Rectal smooth muscle tissue (tissue), 1 donor: ENCODE results near the gene MAPT.
"Not testable (repeated sequence)": the region's sequence is repeated elsewhere in the genome, so short reads cannot be mapped to it uniquely, and the experiment has no call there.

ENCODE experiments used
- H3K27ac ChIP-seq: one replicate; pipeline ENCODE4 v1.7.0; 2013; ENCODE audit warnings: low read depth, low read length, inconsistent platforms
- H3K27me3 ChIP-seq: one replicate; pipeline ENCODE4 v1.7.0; 2013; ENCODE audit warnings: low read length; ENCODE audit not compliant: control insufficient read depth, insufficient read depth
- H3K36me3 ChIP-seq: one replicate; pipeline ENCODE4 v1.7.0; 2013; ENCODE audit warnings: low read length; ENCODE audit not compliant: control insufficient read depth, insufficient read depth
- H3K4me1 ChIP-seq: one replicate; pipeline ENCODE4 v1.7.0; 2013; ENCODE audit warnings: low read length; ENCODE audit not compliant: control insufficient read depth, insufficient read depth
- H3K4me3 ChIP-seq: one replicate; pipeline ENCODE4 v1.7.0; 2013; ENCODE audit warnings: low read length
- H3K9ac ChIP-seq: one replicate; pipeline ENCODE4 v1.7.0; 2013; ENCODE audit warnings: low read length

The MAPT gene

DNA sequence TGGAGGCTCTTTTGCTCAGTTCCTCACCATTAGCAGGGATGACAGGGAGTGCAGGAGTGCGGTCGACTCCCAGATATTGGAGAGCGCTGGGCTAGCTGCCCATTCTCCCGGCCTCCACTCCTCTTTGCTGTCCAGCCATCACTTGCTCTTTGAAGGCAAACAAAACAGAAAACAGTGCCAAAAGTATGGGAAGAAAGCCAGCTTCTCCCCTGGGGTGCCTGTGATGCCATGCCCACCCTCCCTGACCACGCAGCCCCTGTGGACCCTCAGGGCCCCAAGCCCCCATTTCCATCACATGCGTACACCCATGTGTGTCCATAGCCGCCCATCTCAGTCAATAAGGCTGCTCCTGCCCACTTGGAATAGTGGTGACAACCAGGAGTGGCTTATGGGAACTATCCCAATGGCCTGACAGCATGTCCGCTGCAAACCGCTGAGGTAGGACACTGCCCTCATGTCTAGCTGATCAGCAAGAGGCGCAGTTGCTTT, 30.0 kb downstream of the MAPT start:
- Histone ChIP-seq H3K36me3 (no peaks in the 10 kb centered on the region), H3K27ac (no peak overlapping the region), H3K9ac (no peak overlapping the region), H3K4me1 (no peaks in the 10 kb centered on the region), H3K4me3 (no peak overlapping the region), H3K27me3 (no peaks in the 10 kb centered on the region)

DNA sequence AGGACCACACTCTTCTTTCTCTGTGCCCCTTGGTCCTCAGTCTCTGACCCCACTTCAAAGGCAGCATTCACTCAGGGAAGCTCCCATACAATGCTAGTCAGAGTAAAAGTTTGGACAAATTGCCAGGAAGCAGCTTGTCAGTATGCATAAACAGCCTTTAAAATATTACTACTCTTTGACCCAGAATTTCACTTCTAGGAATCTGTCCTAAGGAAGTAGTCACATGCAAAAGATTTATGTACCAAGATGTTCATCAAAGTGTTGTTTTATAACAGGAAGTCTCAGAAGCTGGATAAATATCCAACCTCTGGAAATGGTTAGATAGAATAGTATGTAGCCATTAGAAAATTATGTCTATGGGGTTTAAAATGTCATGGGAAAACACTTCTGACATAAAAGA, 31.0 kb downstream of the MAPT start:
- no peak overlapping the region for H3K9ac ChIP-seq
- no peak overlapping the region for H3K4me3 ChIP-seq
- no peaks in the 10 kb centered on the region for H3K27me3 ChIP-seq
- H3K36me3 ChIP-seq, result no peaks in the 10 kb centered on the region
- H3K4me1 ChIP-seq, result no peaks in the 10 kb centered on the region
- no peak overlapping the region for H3K27ac ChIP-seq

DNA sequence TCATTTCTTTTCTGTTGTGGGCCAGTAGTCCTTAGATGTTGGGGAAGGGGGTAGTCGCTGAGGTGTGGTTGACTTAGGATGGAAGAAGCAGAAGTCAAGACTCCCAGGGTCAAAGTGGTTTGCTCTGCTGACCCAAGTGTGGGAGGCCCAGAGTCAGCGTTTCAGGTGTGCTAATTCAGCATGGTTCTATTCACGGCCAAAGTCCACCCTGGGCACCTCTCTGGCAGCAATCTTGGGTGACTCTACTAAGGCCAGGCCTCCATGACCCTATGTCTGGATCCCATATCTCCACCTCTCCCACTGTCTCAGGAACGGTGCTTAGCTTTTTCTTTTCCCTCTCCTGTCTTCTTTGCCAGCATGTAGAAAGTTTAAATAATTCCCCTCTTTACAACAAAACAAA, 32.9 kb downstream of the MAPT start:
- Histone ChIP-seq H3K27me3 (no peaks in the 10 kb centered on the region), H3K4me1 (no peaks in the 10 kb centered on the region), H3K36me3 (no peaks in the 10 kb centered on the region), H3K9ac (no peak overlapping the region), H3K4me3 (no peak overlapping the region), H3K27ac (no peak overlapping the region)

- Histone ChIP-seq H3K27ac (no peak overlapping the region), H3K27me3 (no peaks in the 10 kb centered on the region), H3K36me3 (no peaks in the 10 kb centered on the region), H3K9ac (no peak overlapping the region), H3K4me3 (no peak overlapping the region), H3K4me1 (no peaks in the 10 kb centered on the region)
These were observed 35.0 kb downstream of the MAPT start for GRCh38 chr17:45929344-45929743.

DNA sequence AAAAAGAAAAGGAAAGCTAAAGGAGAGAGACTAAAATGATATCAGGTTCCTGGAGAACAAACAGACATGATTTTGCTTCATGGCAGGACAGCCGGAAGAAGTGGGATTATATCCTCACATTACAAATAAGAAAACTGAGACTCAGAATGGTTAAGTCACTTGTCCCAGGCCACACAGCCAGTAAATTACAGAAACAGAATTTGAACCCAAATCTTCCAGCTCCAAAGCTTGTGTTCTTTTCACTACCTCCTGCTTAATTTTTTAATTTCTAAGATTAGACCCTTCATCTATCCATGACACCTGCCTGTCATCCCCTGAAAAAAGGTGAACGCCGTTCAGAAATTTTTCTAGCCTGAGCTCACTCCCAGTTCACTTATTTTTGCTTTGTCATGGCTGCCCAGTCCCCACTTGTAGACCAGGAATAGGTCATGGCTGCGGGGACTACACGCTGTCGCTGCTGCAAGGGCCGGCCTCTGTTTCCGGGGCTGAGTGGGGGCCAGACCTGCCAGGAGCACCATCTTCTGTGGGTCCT, 36.1 kb downstream of the MAPT start:
- Histone ChIP-seq H3K36me3 (no peaks in the 10 kb centered on the region), H3K4me3 (no peak overlapping the region), H3K27me3 (no peaks in the 10 kb centered on the region), H3K9ac (no peak overlapping the region), H3K4me1 (no peaks in the 10 kb centered on the region), H3K27ac (no peak overlapping the region)

DNA sequence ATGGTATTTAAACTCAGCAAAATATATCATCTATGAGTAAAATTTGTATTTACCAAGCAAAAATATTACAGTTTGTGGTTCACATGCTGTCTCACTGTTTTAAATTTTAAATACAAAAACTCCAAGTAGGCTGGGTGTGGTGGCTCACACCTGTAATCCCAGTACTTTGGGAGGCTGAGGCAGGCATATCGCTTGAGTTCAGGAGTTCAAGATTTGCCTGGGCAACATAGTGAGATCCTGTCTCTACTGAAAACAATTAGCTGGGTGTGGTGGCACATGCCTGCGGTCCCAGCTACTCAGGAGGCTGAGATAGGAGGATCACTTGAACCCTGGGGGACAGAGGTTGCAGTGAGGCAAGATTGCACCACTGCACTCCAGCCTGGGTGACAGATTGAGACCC, 37.3 kb downstream of the MAPT start:
- no peaks in the 10 kb centered on the region for H3K36me3 ChIP-seq
- no peaks in the 10 kb centered on the region for H3K27me3 ChIP-seq
- H3K9ac ChIP-seq, result no peak overlapping the region
- no peak overlapping the region for H3K4me3 ChIP-seq
- no peak overlapping the region for H3K27ac ChIP-seq
- H3K4me1 ChIP-seq, result no peaks in the 10 kb centered on the region

GRCh38 chr17:45934044-45934979, 40.0 kb downstream of the MAPT start:
- Histone ChIP-seq H3K27me3 (no peaks in the 10 kb centered on the region), H3K27ac (no peak overlapping the region), H3K4me3 (no peak overlapping the region), H3K4me1 (no peaks in the 10 kb centered on the region), H3K36me3 (no peaks in the 10 kb centered on the region), H3K9ac (no peak overlapping the region)

- H3K4me1 ChIP-seq, result no peaks in the 10 kb centered on the region
- no peak overlapping the region for H3K9ac ChIP-seq
- no peaks in the 10 kb centered on the region for H3K27me3 ChIP-seq
- no peak overlapping the region for H3K4me3 ChIP-seq
- no peaks in the 10 kb centered on the region for H3K36me3 ChIP-seq
- no peak overlapping the region for H3K27ac ChIP-seq
These were observed 40.9 kb downstream of the MAPT start for GRCh38 chr17:45935197-45935709.

GRCh38 chr17:45935710-45936509, 41.6 kb downstream of the MAPT start:
- no peak overlapping the region for H3K4me3 ChIP-seq
- no peaks in the 10 kb centered on the region for H3K27me3 ChIP-seq
- H3K27ac ChIP-seq, result no peak overlapping the region
- H3K4me1 ChIP-seq, result peaks cover 6% of the 10 kb centered on the region
- no peaks in the 10 kb centered on the region for H3K36me3 ChIP-seq
- no peak overlapping the region for H3K9ac ChIP-seq

- no peak overlapping the region for H3K9ac ChIP-seq
- no peak overlapping the region for H3K4me3 ChIP-seq
- H3K4me1 ChIP-seq, result peaks cover 9% of the 10 kb centered on the region
- H3K27ac ChIP-seq, result no peak overlapping the region
- no peaks in the 10 kb centered on the region for H3K27me3 ChIP-seq
- no peaks in the 10 kb centered on the region for H3K36me3 ChIP-seq
These were observed 42.3 kb downstream of the MAPT start for GRCh38 chr17:45936610-45937009.

DNA sequence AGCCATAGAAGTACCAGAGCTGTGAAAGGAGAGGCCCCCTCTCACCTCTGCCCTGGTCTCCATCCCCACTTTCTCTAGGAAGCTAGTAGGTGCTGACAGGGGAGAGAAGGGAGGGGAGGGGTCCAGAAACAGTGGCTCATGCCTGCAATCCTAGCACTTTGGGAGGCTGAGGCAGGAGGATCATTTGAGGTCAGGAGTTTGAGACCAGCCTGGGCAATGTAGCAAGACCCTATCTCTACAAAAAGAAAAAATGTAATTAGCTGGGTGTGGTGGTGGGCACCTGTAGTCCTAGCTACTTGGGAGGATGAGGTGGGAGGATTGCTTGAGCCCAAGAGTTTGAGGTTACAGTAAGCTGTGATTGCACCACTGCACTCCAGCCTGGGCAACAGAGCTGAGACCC, 42.8 kb downstream of the MAPT start:
- H3K9ac ChIP-seq, H3K4me1 ChIP-seq, H3K27ac ChIP-seq, H3K27me3 ChIP-seq, H3K36me3 ChIP-seq, H3K4me3 ChIP-seq: not testable (repeated sequence)

GRCh38 chr17:45939395-45939794, 45.0 kb downstream of the MAPT start:
- H3K27me3 ChIP-seq, result no peaks in the 10 kb centered on the region
- no peak overlapping the region for H3K9ac ChIP-seq
- no peak overlapping the region for H3K27ac ChIP-seq
- H3K4me1 ChIP-seq, result peaks cover 9% of the 10 kb centered on the region
- H3K36me3 ChIP-seq, result no peaks in the 10 kb centered on the region
- H3K4me3 ChIP-seq, result no peak overlapping the region
